Stimulated activated CD4-positive, alpha-beta T cell treated with anti-CD3 and anti-CD28 coated beads, Interleukin-4, amount 100 ng/mL, for 24 hours (primary cell): ENCODE results near the gene ALAS1.
"Not testable (repeated sequence)": the region's sequence is repeated elsewhere in the genome, so short reads cannot be mapped to it uniquely, and the experiment has no call there.

Experiments
- DNase-seq: peaks from one replicate; pipeline ENCODE4 v3.0.0-alpha.2; 2020

Gene ALAS1

GRCh38 chr3:52197842-52198625 is at the start of gene ALAS1:
Gene ALAS1 (plus strand): TSS chr3:52198160. CDS start chr3:52199242, 1,082 bp downstream.
- peak; percentile 93 for DNase-seq

- no peak for DNase-seq
These were observed 48.9 kb upstream of the ALAS1 start for GRCh38 chr3:52149021-52149420.

GRCh38 chr3:52149726-52150125 is 48.2 kb upstream of the ALAS1 start:
- no peak for DNase-seq

GRCh38 chr3:52150357-52150756 is 47.6 kb upstream of the ALAS1 start:
- no peak for DNase-seq

- DNase-seq, result no peak
These were observed 47.1 kb upstream of the ALAS1 start for GRCh38 chr3:52150860-52151259.

GRCh38 chr3:52151991-52152390 is 46.0 kb upstream of the ALAS1 start:
- DNase-seq, result not testable (repeated sequence)

- DNase-seq, result peak; percentile 10
These were observed 44.4 kb upstream of the ALAS1 start for GRCh38 chr3:52153389-52154096.

- peak; percentile 92 for DNase-seq
These were observed 43.5 kb upstream of the ALAS1 start, which contains the start of gene POC1A for GRCh38 chr3:52154135-52155094. Gene POC1A (minus strand): TSS chr3:52154423. CDS start chr3:52154372, 51 bp downstream.

GRCh38 chr3:52155912-52156311 is 42.0 kb upstream of the ALAS1 start:
- no peak for DNase-seq

- no peak for DNase-seq
These were observed 38.5 kb upstream of the ALAS1 start for GRCh38 chr3:52159503-52159902.

GRCh38 chr3:52162250-52162872 is 35.6 kb upstream of the ALAS1 start:
- DNase-seq, result no peak

GRCh38 chr3:52167240-52167639 is 30.7 kb upstream of the ALAS1 start:
- no peak for DNase-seq

GRCh38 chr3:52170217-52170616 is 27.7 kb upstream of the ALAS1 start:
- not testable (repeated sequence) for DNase-seq

GRCh38 chr3:52171514-52172261 is 26.3 kb upstream of the ALAS1 start:
- DNase-seq, result no peak

GRCh38 chr3:52172262-52172757 is 25.6 kb upstream of the ALAS1 start:
- DNase-seq, result no peak

- no peak for DNase-seq
These were observed 24.9 kb upstream of the ALAS1 start for GRCh38 chr3:52173101-52173500.

GRCh38 chr3:52174896-52175295 is 23.1 kb upstream of the ALAS1 start:
- no peak for DNase-seq

- DNase-seq, result no peak
These were observed 22.4 kb upstream of the ALAS1 start for GRCh38 chr3:52175416-52176179.

GRCh38 chr3:52176180-52176752 is 21.7 kb upstream of the ALAS1 start:
- no peak for DNase-seq

GRCh38 chr3:52176951-52177700 is 20.8 kb upstream of the ALAS1 start:
- no peak for DNase-seq
